SU-DHL-6 (cell line): ENCODE results near the gene THUMPD2.

Source experiments
- H2AFZ ChIP-seq: fragments of 200-600 bp; sonication (generic); 2 replicates; pipeline ENCODE4 v1.6.1; 2014; ENCODE audit warnings: low read depth, mild to moderate bottlenecking, moderate library complexity, mixed read lengths, antibody characterized with exemption, low read length; ENCODE audit not compliant: severe bottlenecking
- H3F3A ChIP-seq: fragments of 200-600 bp; shearing (Covaris generic); 2 replicates; pipeline ENCODE4 v1.6.0; 2016; ENCODE audit warnings: antibody characterized with exemption, mild to moderate bottlenecking; ENCODE audit not compliant: insufficient read depth
- H3K27ac ChIP-seq: fragments of 200-600 bp; sonication (generic); 2 replicates; pipeline ENCODE4 v1.5.1; 2016; ENCODE audit warnings: low read depth, mild to moderate bottlenecking, low read length, moderate library complexity, mixed read lengths
- H3K27me3 ChIP-seq: fragments of 200-600 bp; sonication (generic), shearing (Covaris generic); 2 replicates; pipeline ENCODE4 v1.6.0; 2014; ENCODE audit warnings: mild to moderate bottlenecking, low read length
- H3K36me3 ChIP-seq: fragments of 200-600 bp; sonication (generic); 2 replicates; pipeline ENCODE4 v1.6.1; 2014; ENCODE audit warnings: mild to moderate bottlenecking, low read length, mixed read lengths
- H3K4me2 ChIP-seq: fragments of 300-600, 200-600 bp; shearing (Covaris generic), sonication (generic); 2 replicates; pipeline ENCODE4 v1.6.0; 2014; ENCODE audit warnings: low read length, low read depth, mild to moderate bottlenecking; ENCODE audit not compliant: poor library complexity, severe bottlenecking
- H3K4me3 ChIP-seq: fragments of 200-600 bp; sonication (generic); 2 replicates; pipeline ENCODE4 v1.5.1; 2014; ENCODE audit warnings: antibody characterized with exemption, low read length, mild to moderate bottlenecking, mixed read lengths; ENCODE audit not compliant: insufficient read depth, poor library complexity, severe bottlenecking
- H3K79me2 ChIP-seq: fragments of 200-600 bp; sonication (generic); 2 replicates; pipeline ENCODE4 v1.6.1; 2014; ENCODE audit warnings: mild to moderate bottlenecking, low read length, moderate library complexity; ENCODE audit not compliant: insufficient read depth
- H3K9ac ChIP-seq: fragments of 200-600 bp; sonication (generic); 2 replicates; pipeline ENCODE4 v1.7.0; 2014; ENCODE audit warnings: mild to moderate bottlenecking, low read length
- H3K9me2 ChIP-seq: fragments of 200-600 bp; sonication (generic); replicated peaks from 2 replicates; pipeline ENCODE4 v1.6.1; 2014; ENCODE audit warnings: low read length; ENCODE audit not compliant: insufficient read depth
- H3K9me3 ChIP-seq: fragments of 200-600 bp; sonication (generic); 2 replicates; pipeline ENCODE4 v1.6.1; 2014; ENCODE audit warnings: low read length, mixed read lengths; ENCODE audit not compliant: insufficient read depth
- H4K20me1 ChIP-seq: fragments of 200-600 bp; sonication (generic); 2 replicates; pipeline ENCODE4 v1.6.1; 2014; ENCODE audit warnings: low read depth, mild to moderate bottlenecking, antibody characterized with exemption, low read length, moderate library complexity, mixed read lengths
- EZH2phosphoT487 ChIP-seq: fragments of 200-600 bp; sonication (generic), shearing (Covaris generic); conservative IDR thresholded peaks from 2 replicates; pipeline ENCODE4 v1.6.1; 2018; ENCODE audit warnings: mild to moderate bottlenecking, antibody characterized with exemption, low read length, moderate library complexity, mixed read lengths
- TF ChIP-seq, protein P1 (sequence below): fragments of 200-600 bp; sonication (generic); IDR thresholded peaks from one replicate; pipeline ENCODE4 v1.5.1; 2017; ENCODE audit warnings: antibody characterized with exemption, mild to moderate bottlenecking, low read length, moderate library complexity; ENCODE audit not compliant: insufficient read depth, poor library complexity, severe bottlenecking

THUMPD2 gene

DNA sequence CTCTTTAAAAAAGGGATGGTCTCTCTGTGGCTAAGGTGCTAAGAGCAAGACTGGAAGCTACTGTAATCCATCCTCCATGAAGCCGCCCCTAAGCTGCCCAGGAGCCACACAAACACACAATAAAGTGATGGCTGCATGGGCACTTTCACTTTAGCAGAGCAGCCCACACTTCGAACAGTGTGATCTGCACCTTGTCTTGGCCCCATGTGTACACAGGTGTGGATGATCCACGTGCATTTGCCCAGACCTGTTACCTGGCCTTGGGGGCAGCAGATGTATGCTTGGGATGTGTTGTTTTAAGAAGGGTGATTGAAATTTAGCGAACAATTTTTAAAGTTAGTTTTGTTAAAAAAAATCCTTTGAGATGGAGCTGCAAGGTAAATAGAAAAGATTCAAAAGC, 73.4 kb downstream of the THUMPD2 start:
- Histone ChIP-seq H2AFZ (no peak overlapping the region), H4K20me1 (no peaks in the 10 kb centered on the region), H3K4me3 (no peak overlapping the region), H3K9me3 (peaks cover 14% of the 10 kb centered on the region; the same call in 1 of the 2 replicates), H3F3A (no peaks in the 10 kb centered on the region), H3K27ac (no peak overlapping the region), H3K9me2 (no peaks in the 10 kb centered on the region), H3K9ac (no peak overlapping the region), H3K36me3 (peaks cover 2% of the 10 kb centered on the region; the same call in 1 of the 2 replicates), H3K4me2 (no peak overlapping the region), H3K27me3 (no peaks in the 10 kb centered on the region), H3K79me2 (no peaks in the 10 kb centered on the region)
- no peak for TF ChIP-seq EZH2phosphoT487
- TF ChIP-seq, protein P1, sequence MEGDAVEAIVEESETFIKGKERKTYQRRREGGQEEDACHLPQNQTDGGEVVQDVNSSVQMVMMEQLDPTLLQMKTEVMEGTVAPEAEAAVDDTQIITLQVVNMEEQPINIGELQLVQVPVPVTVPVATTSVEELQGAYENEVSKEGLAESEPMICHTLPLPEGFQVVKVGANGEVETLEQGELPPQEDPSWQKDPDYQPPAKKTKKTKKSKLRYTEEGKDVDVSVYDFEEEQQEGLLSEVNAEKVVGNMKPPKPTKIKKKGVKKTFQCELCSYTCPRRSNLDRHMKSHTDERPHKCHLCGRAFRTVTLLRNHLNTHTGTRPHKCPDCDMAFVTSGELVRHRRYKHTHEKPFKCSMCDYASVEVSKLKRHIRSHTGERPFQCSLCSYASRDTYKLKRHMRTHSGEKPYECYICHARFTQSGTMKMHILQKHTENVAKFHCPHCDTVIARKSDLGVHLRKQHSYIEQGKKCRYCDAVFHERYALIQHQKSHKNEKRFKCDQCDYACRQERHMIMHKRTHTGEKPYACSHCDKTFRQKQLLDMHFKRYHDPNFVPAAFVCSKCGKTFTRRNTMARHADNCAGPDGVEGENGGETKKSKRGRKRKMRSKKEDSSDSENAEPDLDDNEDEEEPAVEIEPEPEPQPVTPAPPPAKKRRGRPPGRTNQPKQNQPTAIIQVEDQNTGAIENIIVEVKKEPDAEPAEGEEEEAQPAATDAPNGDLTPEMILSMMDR, result no peak

DNA sequence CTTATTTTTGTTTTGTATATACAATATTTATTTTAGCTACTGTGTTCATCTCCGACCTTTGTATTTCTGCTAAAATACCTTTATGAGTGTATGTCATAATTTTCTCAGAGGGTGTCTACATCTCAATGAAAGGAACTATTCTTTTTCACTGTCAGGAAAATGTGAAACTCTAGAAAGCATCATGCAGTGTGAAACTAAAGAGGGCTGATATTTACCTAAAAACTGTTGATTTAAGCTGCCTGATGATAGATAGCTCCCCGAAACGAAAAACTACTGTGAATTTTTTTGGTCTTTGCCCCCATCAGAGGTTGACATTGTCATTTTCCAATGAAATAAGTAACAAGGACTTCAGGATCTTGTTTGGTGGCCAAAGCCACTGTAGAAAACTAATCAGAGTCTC, 74.5 kb downstream of the THUMPD2 start:
- Histone ChIP-seq H3K4me2 (no peak overlapping the region), H3F3A (no peaks in the 10 kb centered on the region), H3K9ac (no peak overlapping the region), H3K9me3 (peaks cover 14% of the 10 kb centered on the region; the same call in 1 of the 2 replicates), H4K20me1 (no peaks in the 10 kb centered on the region), H3K36me3 (peaks cover 2% of the 10 kb centered on the region; the same call in 1 of the 2 replicates), H3K27ac (no peak overlapping the region), H3K79me2 (no peaks in the 10 kb centered on the region), H3K27me3 (no peaks in the 10 kb centered on the region), H3K9me2 (no peaks in the 10 kb centered on the region), H3K4me3 (no peak overlapping the region), H2AFZ (no peak overlapping the region)
- TF ChIP-seq EZH2phosphoT487, result no peak
- TF ChIP-seq, protein P1, result no peak

DNA sequence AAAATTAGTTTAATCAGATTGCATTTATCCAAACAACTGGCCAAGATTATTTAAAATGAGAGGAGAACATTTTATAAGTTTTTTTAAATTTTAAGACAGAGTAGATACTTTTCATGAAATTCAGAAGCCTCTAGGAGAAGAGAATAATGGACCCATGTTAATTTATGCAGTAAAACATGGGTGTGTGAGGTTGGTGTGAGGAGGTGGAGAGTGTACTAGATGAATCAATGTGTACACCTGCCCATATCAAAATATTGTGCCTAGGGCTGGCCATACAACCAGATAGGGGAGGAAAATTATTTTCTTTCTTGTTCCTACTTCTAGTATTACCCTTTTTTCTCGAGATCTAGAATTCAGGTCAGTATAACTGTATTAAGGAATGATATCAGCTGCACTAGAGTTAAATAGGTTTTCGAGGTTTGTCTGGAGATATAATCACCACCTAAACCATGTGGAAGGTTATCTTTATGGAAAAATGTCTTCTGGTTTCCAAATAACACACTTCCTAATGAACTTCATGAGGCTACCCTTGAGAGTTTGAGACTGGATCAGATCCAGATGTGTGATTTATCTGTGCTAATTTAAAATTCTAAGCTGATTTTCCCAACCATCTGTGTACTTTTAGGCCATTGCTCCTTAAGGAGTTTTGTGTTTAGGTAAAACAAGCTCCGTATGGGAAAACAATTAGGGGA, 75.7 kb downstream of the THUMPD2 start:
- Histone ChIP-seq H3K27me3 (no peaks in the 10 kb centered on the region), H3K9me3 (peaks cover 14% of the 10 kb centered on the region; the same call in 1 of the 2 replicates), H2AFZ (no peak overlapping the region), H3K27ac (no peak overlapping the region), H3F3A (no peaks in the 10 kb centered on the region), H4K20me1 (no peaks in the 10 kb centered on the region), H3K9ac (no peak overlapping the region), H3K4me3 (no peak overlapping the region), H3K79me2 (no peaks in the 10 kb centered on the region), H3K9me2 (no peaks in the 10 kb centered on the region), H3K36me3 (peaks cover 2% of the 10 kb centered on the region; the same call in 1 of the 2 replicates), H3K4me2 (no peak overlapping the region)
- TF ChIP-seq, protein P1, result no peak
- no peak for TF ChIP-seq EZH2phosphoT487
